Measurements from ENCODE around the gene PTPRN2.
"Not testable (repeated sequence)": the region's sequence is repeated elsewhere in the genome, so short reads cannot be mapped to it uniquely, and the experiment has no call there.

PTPRN2 gene

DNA sequence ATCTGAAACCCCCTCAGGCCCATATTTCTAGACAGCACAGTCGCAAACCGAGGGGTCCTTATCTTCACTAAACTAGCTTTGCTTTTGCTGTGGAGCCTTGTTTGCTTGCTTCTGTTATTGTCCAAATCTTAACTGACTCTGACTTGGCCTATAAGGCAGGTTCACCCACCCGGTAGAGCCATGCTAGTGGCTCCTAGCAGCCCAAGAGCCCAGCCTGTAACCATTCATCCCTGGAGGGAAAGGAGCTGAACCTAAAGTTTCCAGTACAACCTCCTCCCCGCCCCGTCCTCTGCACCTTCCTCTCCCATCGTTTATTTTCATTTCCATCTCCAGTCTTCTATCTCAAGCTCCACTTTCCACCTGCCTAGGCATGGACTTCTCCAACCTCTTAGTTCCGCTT lies 345.7 kb downstream of the PTPRN2 start:
- DNase-seq: no peak

- DNase-seq: no peak
These were observed 346.8 kb downstream of the PTPRN2 start for GRCh38 chr7:158240801-158241200.

DNA sequence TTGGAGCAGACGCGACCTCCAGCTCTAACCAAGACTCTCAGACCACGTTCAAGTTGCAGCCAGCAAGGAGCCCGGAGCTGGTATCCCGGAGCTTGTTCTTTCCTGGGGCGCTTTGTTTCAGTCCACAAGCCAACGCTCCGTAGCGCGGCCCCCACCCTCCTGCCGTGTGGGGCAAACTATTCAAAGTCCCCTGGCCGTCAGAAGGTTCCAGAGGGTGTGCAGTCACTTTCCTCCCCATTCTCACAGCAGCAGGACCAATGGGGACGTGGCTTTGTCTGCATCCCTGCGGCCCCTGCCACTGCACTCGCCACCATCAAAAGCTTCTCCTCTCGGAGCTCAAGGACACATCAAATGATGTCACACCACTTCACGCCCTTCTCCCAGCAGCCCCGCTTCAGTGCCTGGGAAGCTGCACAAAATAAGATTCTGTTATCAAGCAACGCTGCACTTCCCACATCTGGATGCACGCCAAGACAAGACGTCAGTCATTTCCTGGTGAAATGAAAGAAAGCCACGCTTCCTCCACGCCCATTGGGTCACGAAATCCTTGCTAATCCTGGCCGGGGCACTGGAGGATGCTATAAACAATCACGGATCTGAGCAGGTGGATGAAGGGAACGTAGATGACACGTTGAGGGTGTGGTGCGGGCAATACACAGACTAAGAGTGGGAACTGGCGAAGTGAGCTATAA lies 348.2 kb downstream of the PTPRN2 start:
- DNase-seq: no peak

GRCh38 chr7:158238616-158239289 lies 348.9 kb downstream of the PTPRN2 start:
- no peak for DNase-seq

GRCh38 chr7:158237672-158238335 lies 349.8 kb downstream of the PTPRN2 start:
- no peak for DNase-seq

GRCh38 chr7:158236400-158236799 lies 351.2 kb downstream of the PTPRN2 start:
- no peak for DNase-seq

DNA sequence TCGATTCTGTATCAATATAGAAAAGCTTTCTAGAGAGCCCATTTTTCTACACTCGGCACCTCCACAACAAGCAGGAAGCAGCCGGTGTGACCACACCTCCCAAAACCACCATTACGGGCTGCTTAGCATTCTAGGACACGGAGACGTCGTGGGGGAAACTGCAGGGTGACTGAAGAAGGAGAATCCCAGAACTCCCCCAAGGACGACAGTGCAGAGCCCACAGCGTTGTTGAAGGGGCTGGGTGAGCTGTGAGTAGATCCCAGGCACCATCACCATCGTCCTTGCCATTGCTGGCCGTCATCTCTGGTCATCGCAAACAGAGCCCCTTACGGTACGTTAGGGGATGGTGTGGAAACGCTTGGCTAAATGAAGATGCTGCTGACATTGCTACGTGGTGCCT lies 351.8 kb downstream of the PTPRN2 start:
- DNase-seq: no peak

GRCh38 chr7:158229945-158230344 lies 357.7 kb downstream of the PTPRN2 start:
- no peak for DNase-seq

GRCh38 chr7:158228986-158229385 lies 358.6 kb downstream of the PTPRN2 start:
- no peak for DNase-seq

DNA sequence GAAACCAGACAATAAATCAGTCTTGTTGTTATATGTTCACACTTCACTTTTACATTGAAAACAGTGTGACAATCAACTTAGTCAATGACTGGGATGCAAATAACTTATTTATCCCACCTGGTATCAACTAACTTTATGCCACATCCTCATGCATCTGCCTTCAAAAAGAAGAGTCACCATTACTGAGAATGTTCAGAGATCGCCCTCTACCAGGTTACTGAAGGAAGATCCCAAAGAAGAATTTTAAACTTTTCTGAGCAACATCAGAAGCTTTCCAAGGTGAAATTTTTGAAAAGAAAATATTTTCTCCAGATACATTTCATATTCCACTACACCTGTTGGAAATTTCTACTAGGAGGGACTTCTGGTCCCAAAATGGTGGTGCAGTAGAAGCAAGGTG lies 359.5 kb downstream of the PTPRN2 start:
- DNase-seq: no peak

DNA sequence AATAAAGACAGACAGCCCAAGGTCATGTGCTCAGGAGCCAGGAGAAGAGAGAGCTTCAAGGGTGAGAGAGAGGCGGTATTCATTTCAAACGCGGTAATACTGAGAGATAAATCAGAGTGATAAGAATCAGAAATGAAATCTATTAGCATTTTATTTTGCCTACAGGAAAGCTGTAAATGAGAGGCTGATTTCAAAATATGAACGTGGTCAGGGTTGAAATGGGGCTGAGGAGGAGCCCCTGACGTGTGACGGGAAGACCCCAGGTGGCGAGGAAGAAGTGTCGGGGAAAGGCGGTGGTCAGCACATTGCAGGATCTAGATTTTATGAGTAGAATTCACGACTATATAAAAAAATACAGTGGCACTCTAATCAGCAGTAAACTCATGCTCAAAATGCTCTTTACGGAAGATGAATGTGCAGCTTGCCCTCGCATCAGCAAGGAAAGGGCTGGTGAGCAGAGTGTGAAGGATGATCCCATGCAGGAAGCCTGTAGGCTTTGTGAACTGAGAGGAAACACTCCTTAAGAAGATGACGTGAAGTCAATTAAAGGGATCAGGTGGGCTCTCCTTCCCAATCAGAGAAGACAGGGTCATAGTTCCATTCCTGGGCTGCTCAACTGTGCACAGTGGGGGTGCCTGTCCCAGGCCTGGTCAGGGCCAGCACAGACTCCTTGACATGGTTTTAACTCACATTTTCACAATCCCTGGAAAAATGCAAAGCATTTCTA lies 360.2 kb downstream of the PTPRN2 start:
- DNase-seq: no peak

DNA sequence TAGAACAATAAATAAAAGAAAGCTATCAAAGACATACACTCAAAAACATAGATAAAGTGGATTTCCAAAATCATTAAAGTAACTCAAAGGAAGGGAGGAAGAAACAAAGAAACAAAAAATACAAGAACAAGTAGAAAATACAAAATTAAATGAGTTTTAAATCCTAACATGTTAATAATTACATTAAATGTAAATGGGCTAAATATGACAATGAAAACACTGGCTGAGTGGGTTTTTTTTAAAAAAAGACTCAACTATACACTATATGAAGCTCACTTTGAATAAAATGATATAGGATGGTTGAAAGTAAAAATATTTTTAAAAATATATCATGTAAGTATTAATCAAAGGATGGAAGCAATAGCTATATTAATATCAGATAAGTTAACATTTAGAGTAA lies 371.4 kb downstream of the PTPRN2 start:
- DNase-seq: no peak

- DNase-seq: no peak
These were observed 378.2 kb downstream of the PTPRN2 start for GRCh38 chr7:158209435-158209834.

- no peak for DNase-seq
These were observed 381.3 kb downstream of the PTPRN2 start for GRCh38 chr7:158206341-158206740.

GRCh38 chr7:158204453-158204852 lies 383.2 kb downstream of the PTPRN2 start:
- no peak for DNase-seq

DNA sequence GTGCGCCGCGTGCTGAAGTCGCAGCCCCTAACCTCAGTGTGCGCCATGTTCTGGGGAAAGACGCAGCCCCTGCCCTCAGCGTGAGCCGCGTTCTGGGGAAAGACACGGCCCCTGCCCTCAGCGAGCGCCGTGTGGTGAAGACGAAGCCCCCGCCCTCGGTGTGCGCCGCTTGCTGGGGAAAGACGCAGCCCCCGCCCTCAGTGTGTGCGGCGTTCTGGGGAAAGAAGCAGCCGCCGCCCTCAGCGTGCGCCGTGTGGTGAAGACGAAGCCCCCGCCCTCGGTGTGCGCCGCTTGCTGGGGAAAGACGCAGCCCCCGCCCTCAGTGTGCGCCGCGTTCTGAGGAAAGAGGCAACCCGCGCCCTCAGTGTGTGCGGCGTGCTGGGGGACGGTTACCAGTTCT lies 383.7 kb downstream of the PTPRN2 start:
- DNase-seq: not testable (repeated sequence)

DNA sequence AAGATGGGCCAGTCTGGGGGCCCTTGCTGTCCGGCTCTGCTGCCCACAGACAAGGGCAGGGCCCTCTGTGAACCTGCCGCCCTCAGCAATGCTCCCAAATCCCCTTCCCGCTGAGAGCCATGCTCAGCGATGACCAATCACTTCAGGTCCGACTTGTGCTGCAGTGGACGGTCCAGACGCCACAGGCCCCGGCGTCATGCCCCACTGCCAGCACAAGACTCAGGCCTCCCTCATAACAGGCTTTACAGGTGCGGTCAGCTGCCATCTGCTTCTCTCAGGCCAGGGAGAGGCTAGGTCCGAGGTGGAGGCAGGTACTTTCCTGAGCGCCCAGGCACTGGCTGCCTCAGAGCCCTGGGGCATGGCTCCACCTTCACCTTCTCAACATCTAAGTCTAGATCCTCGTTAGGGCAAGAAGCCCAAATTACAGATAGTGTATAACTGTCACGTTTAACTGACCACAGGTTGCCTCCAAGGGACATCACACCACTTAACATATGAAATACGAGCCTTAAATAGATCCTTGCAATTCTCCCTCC lies 393.2 kb downstream of the PTPRN2 start:
- no peak for DNase-seq

DNA sequence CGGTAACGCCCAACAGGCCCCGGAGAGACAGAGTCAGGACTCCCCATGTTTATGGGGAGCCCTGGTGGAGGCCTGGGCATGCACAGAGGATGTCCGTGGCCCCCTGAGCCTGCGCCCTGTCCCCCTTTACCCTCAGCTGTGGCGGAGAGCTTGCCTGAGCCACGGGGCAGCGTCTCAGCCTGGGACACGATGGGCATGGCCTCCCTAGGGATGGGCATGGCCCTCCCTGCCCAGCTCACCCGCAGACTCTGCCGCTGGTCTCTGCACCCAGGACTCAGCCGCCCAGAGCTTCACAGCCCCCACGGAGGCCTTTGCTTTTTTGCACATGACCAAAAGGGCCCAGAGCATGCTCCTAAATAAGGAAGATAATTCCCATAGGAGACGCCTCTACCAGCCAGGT lies 394.2 kb downstream of the PTPRN2 start:
- no peak for DNase-seq

- DNase-seq: no peak
These were observed 394.7 kb downstream of the PTPRN2 start for GRCh38 chr7:158192956-158193355.

DNA sequence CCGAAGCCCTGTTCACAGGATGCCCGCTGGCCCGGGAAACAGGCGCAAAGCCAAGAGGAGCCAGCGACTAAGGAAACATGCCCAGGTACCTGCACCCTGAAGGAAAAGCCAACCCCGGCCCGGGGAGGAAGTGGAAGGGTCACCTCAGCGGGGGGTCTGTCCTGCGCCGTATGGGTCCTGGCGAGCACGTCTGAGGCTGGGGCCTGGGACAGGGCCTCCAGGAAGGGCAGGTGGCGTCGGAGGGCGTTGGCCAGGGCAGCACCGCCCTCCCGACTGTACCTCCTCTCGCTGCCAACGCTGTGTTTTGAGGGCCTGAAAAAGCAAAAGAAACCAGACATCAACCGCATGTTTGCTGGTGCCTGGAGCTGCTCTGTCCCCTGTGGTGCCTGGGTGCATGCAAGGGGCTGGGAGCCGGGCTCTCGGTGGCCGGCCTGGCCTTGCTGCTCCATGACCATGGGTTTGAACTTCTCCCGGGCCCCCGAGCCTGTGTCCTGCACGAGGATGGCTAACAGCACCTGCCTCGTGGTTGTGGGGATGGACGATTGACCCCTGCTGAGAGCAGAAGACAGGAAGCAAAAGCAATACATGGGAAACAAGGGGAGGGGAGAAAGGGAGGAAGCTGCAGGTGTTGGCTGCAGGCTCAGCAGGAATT lies 395.3 kb downstream of the PTPRN2 start:
- no peak for DNase-seq

DNA sequence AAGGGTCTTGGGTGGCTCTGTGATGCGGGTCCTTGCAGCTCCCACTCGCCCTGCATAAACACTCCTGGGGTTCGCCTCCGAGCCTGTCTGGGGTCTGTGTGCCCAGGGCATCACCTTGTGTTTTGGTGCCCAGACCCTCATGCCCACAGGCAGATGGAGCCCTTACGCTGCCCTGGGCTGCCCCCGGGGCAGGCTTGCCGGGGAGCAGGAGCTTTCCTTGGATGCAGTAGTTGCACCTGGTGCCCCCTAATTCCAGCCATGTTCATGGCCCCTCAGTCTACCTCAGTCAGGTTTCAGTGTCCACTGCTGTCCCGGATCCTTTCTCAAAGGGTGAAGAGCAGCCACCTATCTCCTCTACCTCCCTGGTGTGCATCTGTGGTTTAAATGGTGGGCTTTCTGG lies 396.0 kb downstream of the PTPRN2 start:
- no peak for DNase-seq

DNA sequence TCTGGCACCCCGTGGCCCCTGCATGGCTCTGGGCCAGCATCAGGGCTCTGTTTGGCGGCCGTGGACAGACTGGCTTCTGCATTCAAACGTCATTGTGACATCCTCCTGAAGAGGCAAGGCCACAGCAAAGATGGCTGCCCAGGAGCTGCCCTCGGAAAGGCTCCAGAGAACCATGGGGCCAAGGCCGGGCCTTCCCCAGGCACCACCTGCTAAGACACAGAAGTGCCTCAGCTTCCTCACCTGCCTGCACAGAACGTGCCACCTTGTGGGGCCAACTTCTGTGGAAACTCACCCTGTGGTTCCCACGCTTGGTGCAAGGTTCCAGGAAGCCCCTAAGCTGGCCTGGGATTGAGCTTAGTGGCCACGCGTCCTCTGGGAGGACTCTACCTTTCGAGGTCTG lies 396.9 kb downstream of the PTPRN2 start:
- DNase-seq: no peak

DNA sequence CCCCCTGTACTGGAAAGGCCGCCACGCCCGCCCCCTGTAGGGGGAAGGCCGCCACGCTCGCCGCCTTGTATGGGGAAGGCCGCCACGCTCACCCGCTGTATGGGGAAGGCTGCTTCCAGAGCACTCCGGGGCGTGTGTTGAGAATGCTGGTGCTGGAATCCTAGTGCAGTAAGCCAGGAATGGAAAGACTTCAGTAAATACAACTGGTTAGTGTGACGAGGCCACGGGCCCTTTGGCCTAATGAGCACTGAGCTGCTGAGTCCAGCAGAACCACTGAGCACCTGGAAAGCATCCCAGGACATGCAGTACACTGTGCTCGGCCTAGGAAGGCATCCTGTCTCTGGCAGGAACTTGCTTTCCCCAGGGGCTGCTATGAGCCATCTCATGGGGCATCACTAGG lies 398.9 kb downstream of the PTPRN2 start:
- no peak for DNase-seq
